ENCODE results near the gene UBL3.

DNA sequence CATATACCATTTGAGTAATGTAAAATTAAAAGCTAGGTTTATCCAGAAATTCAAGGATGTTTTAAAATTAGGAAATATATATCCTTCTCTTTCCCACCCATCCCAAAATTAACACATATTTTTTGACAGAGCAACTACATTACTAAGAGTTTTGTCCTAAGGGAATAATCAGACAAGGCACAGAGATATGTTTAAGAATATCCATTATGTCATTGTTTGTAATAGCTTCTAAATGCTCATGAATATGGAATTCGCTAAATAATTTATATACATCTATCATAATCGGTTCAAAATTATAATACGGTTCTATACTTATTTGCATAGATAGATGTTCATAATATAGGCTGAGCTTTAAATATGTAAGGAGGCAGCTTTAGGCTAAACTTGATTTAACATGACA is 9.8 kb downstream of the UBL3 start:
- no peak for TF ChIP-seq POLR2A (IDR thresholded peaks at IDR 0.05)
- TF ChIP-seq, protein P1, sequence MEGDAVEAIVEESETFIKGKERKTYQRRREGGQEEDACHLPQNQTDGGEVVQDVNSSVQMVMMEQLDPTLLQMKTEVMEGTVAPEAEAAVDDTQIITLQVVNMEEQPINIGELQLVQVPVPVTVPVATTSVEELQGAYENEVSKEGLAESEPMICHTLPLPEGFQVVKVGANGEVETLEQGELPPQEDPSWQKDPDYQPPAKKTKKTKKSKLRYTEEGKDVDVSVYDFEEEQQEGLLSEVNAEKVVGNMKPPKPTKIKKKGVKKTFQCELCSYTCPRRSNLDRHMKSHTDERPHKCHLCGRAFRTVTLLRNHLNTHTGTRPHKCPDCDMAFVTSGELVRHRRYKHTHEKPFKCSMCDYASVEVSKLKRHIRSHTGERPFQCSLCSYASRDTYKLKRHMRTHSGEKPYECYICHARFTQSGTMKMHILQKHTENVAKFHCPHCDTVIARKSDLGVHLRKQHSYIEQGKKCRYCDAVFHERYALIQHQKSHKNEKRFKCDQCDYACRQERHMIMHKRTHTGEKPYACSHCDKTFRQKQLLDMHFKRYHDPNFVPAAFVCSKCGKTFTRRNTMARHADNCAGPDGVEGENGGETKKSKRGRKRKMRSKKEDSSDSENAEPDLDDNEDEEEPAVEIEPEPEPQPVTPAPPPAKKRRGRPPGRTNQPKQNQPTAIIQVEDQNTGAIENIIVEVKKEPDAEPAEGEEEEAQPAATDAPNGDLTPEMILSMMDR (IDR thresholded peaks at IDR 0.05), result no peak

Measured in ovary (tissue), 3 donors.